H1 (cell line): ENCODE measurements around the gene CNN3. TPM values are rescaled to one million over a fixed set of nuclear protein-coding genes. Genes with fewer than 3 reads are reported as not detected.

Experiments used
- CTCF ChIA-PET: fragments of 300-600 bp; sonication (Branson Sonifier 250); formaldehyde crosslinking; loops from one replicate; lab custom pipeline; 2021; ENCODE audit not compliant: partially characterized antibody; lab: Charles Lee
- POLR2A ChIA-PET: fragments of 300-600 bp; sonication (Branson Sonifier 250); formaldehyde crosslinking; loops from one replicate; lab custom pipeline; 2021; ENCODE audit warnings: inconsistent platforms; ENCODE audit not compliant: partially characterized antibody; lab: Charles Lee
- DNase-seq, 2 experiments: peaks; one replicate each; pipeline versions ENCODE4 v3.0.0 to v3.0.0-alpha.2; 2010 to 2022; ENCODE audit warnings: low spot score in 2 of 2, low read depth in 1 of 2, mixed read lengths in 1 of 2
- FAIRE-seq: peaks from 2 replicates; lab custom pipeline; 2011; peaks lifted over from hg19 to GRCh38; lab: Jason Lieb, UNC
- H2AFZ ChIP-seq: 2 replicates; pipeline ENCODE4 v1.8.1; 2012; ENCODE audit warnings: low read length, inconsistent platforms
- H2AK5ac ChIP-seq: 2 replicates; pipeline ENCODE4 v1.6.1; 2013; ENCODE audit warnings: low read depth, low read length
- H2BK120ac ChIP-seq: replicated peaks from 2 replicates; pipeline ENCODE3; 2013; ENCODE audit warnings: low read depth, low read length, inconsistent platforms
- H2BK12ac ChIP-seq: 2 replicates; pipeline ENCODE4 v1.6.1; 2013; ENCODE audit warnings: low read depth, low read length
- H2BK15ac ChIP-seq: 2 replicates; pipeline ENCODE4 v1.6.1; 2013; ENCODE audit warnings: low read length
- H2BK20ac ChIP-seq: 2 replicates; pipeline ENCODE4 v1.6.1; 2013; ENCODE audit warnings: low read length
- H2BK5ac ChIP-seq: 2 replicates; pipeline ENCODE4 v1.6.1; 2013; ENCODE audit warnings: low read depth, low read length
- H3K14ac ChIP-seq: 2 replicates; pipeline ENCODE4 v1.6.1; 2013; ENCODE audit warnings: inconsistent platforms; ENCODE audit not compliant: insufficient read length
- H3K18ac ChIP-seq: 2 replicates; pipeline ENCODE4 v1.6.1; 2013; ENCODE audit warnings: low read length; ENCODE audit errors: extremely low read depth
- H3K23ac ChIP-seq: 2 replicates; pipeline ENCODE4 v1.6.1; 2013; ENCODE audit warnings: inconsistent platforms; ENCODE audit not compliant: insufficient read length
- H3K23me2 ChIP-seq: 2 replicates; pipeline ENCODE4 v1.6.1; 2013; ENCODE audit warnings: low read depth, low read length
- H3K27ac ChIP-seq: 2 replicates; pipeline ENCODE4 v1.6.1; 2011; ENCODE audit warnings: low read depth, low read length, inconsistent platforms
- H3K27me3 ChIP-seq, 4 experiments: replicated peaks in 1 of 4; 1 replicate in 1 of 4; 2 replicates in 3 of 4; pipeline versions ENCODE4 v1.6.1 to v1.8.1; 2011 to 2013; ENCODE audit warnings: low read length in 3 of 4, mild to moderate bottlenecking in 3 of 4, inconsistent platforms in 2 of 4, mixed read lengths in 2 of 4, moderate library complexity in 1 of 4; ENCODE audit not compliant: control insufficient read depth in 3 of 4, insufficient read depth in 3 of 4; ENCODE audit errors: extremely low read depth in 1 of 4
- H3K36me3 ChIP-seq, 4 experiments: 2 replicates each; pipeline versions ENCODE4 v1.6.1 to v1.8.1; 2011 to 2013; ENCODE audit warnings: mild to moderate bottlenecking in 4 of 4, low read length in 3 of 4, moderate library complexity in 2 of 4, control low read depth in 1 of 4, inconsistent platforms in 1 of 4; ENCODE audit not compliant: insufficient read depth in 4 of 4, control insufficient read depth in 2 of 4
- H3K4ac ChIP-seq: replicated peaks from 2 replicates; pipeline ENCODE3; 2013; ENCODE audit warnings: low read length, low read depth, mixed read lengths, inconsistent platforms; ENCODE audit not compliant: insufficient read length
- H3K4me1 ChIP-seq, 4 experiments: replicated peaks in 1 of 4; 1 replicate in 1 of 4; 2 replicates in 3 of 4; pipeline versions ENCODE4 v1.6.1 to v1.8.1; 2011 to 2013; ENCODE audit warnings: low read length in 3 of 4, inconsistent platforms in 2 of 4, mixed read lengths in 1 of 4; ENCODE audit not compliant: insufficient read depth in 4 of 4, control insufficient read depth in 3 of 4
- H3K4me2 ChIP-seq, 2 experiments: 2 replicates each; pipeline versions ENCODE4 v1.6.1 to v1.8.1; 2011 to 2013; ENCODE audit warnings: low read depth in 2 of 2, low read length in 2 of 2, control low read depth in 1 of 2, inconsistent platforms in 1 of 2, mild to moderate bottlenecking in 1 of 2; ENCODE audit not compliant: insufficient read depth in 1 of 2
- H3K4me3 ChIP-seq, 4 experiments: fragments of 200-600, 300-600 bp in 1 of 4; sonication (generic), shearing (Covaris generic), sonication (Bioruptor Twin) in 1 of 4; 2 replicates each; pipeline versions ENCODE4 v1.5.1 to v1.8.1; 2011 to 2016; ENCODE audit warnings: low read length in 4 of 4, low read depth in 3 of 4, control low read depth in 2 of 4, inconsistent platforms in 2 of 4, mild to moderate bottlenecking in 2 of 4, mixed read lengths in 1 of 4, moderate library complexity in 1 of 4; ENCODE audit not compliant: insufficient read depth in 2 of 4; ENCODE audit errors: extremely low read depth in 1 of 4
- H3K56ac ChIP-seq: replicated peaks from 2 replicates; pipeline ENCODE3; 2013; ENCODE audit warnings: low read depth, mild to moderate bottlenecking, mixed read lengths, low read length, inconsistent platforms; ENCODE audit not compliant: insufficient read length
- H3K79me1 ChIP-seq: 2 replicates; pipeline ENCODE4 v1.6.1; 2013; ENCODE audit warnings: low read depth, low read length, control low read depth
- H3K79me2 ChIP-seq, 2 experiments: 2 replicates each; pipeline versions ENCODE4 v1.6.1 to v1.8.1; 2012 to 2013; ENCODE audit warnings: low read length in 2 of 2, mild to moderate bottlenecking in 2 of 2, inconsistent platforms in 1 of 2; ENCODE audit not compliant: insufficient read depth in 2 of 2, control insufficient read depth in 1 of 2
- H3K9ac ChIP-seq, 4 experiments: replicated peaks in 1 of 4; 1 replicate in 1 of 4; 2 replicates in 3 of 4; pipeline versions ENCODE4 v1.6.1 to v1.8.1; 2011 to 2013; ENCODE audit warnings: low read depth in 3 of 4, low read length in 3 of 4, control low read depth in 2 of 4, mild to moderate bottlenecking in 2 of 4, moderate library complexity in 2 of 4, inconsistent platforms in 1 of 4; ENCODE audit errors: extremely low read depth in 1 of 4
- H3K9me3 ChIP-seq, 2 experiments: 2 replicates each; pipeline versions ENCODE4 v1.6.1 to v1.8.1; 2012 to 2013; ENCODE audit warnings: mild to moderate bottlenecking in 2 of 2, moderate library complexity in 2 of 2, control low read depth in 1 of 2, inconsistent platforms in 1 of 2, low read depth in 1 of 2, low read length in 1 of 2, mixed read lengths in 1 of 2; ENCODE audit not compliant: insufficient read depth in 2 of 2
- H4K20me1 ChIP-seq, 2 experiments: replicated peaks in 1 of 2; 2 replicates each; pipeline versions ENCODE3 to v1.8.1; 2011 to 2013; ENCODE audit warnings: inconsistent platforms in 2 of 2, low read length in 2 of 2, mild to moderate bottlenecking in 1 of 2; ENCODE audit not compliant: insufficient read depth in 2 of 2, control insufficient read depth in 1 of 2
- H4K5ac ChIP-seq: 2 replicates; pipeline ENCODE4 v1.6.1; 2013; ENCODE audit warnings: low read length, low read depth, mixed read lengths, inconsistent platforms; ENCODE audit not compliant: insufficient read length
- H4K8ac ChIP-seq: 2 replicates; pipeline ENCODE4 v1.8.0; 2013; ENCODE audit warnings: mild to moderate bottlenecking, moderate library complexity, low read length, inconsistent platforms; ENCODE audit not compliant: insufficient read depth; ENCODE audit errors: extremely low read depth
- H4K91ac ChIP-seq: replicated peaks from 2 replicates; pipeline ENCODE3; 2013; ENCODE audit warnings: low read length, mixed read lengths, inconsistent platforms; ENCODE audit not compliant: insufficient read length
- CHD2 ChIP-seq: IDR thresholded peaks from 2 replicates; pipeline ENCODE4 v1.6.1; 2012; ENCODE audit warnings: low read length, improper control_type of control experiment
- SP2 ChIP-seq: IDR thresholded peaks from 2 replicates; pipeline ENCODE4 v1.6.1; 2012; ENCODE audit warnings: mild to moderate bottlenecking, low read length, inconsistent platforms
- WGBS, 2 experiments: shearing (Covaris generic) in 1 of 2; methylation state at CpG; one replicate each; pipeline versions ENCODE4 v1.1.6 to v1.1.7; 2013 to 2015; ENCODE audit warnings: low lambda C conversion rate in 2 of 2, mixed read lengths in 2 of 2, inconsistent platforms in 1 of 2, low coverage in 1 of 2, missing lambda C conversion rate in 1 of 2; ENCODE audit not compliant: insufficient replicate concordance in 2 of 2, insufficient coverage in 1 of 2, insufficient read length in 1 of 2; ENCODE audit errors: extremely low coverage in 1 of 2, missing lambda C conversion rate in 1 of 2; 5-methylcytosine and 5-hydroxymethylcytosine counted together
- polyA plus RNA-seq, 7 experiments: library from polyadenylated mRNA; depleted of rRNA in 3 of 7; stranded (reverse) in 5 of 7; unstranded in 2 of 7; fragments of >200 nt in 5 of 7; fragments of 200-250 nt in 2 of 7; gene quantifications; 1 replicate in 5 of 7; 2 replicates in 1 of 7; 4 replicates in 1 of 7; pipeline versions ENCODE4 v1.2.1 to v1.2.3, GENCODE V29; 2011 to 2013; ENCODE audit warnings: missing spikeins in 2 of 7, mixed read lengths in 2 of 7
- total RNA-seq: library from RNA; stranded (reverse); fragmentation: NEBNext Ultra II Directional; extraction: Animal tissue kit (Norgen Biotek cat#: 25700); gene quantifications from 2 replicates; pipeline ENCODE4 v1.2.1, GENCODE V29; 2021

CNN3 gene
- total and polyA plus RNA-seq, 2 of the 8 experiments (the other 6 are each of a cell fraction or from before 2014, with no cell fraction given), result 134 to 266 TPM

DNA sequence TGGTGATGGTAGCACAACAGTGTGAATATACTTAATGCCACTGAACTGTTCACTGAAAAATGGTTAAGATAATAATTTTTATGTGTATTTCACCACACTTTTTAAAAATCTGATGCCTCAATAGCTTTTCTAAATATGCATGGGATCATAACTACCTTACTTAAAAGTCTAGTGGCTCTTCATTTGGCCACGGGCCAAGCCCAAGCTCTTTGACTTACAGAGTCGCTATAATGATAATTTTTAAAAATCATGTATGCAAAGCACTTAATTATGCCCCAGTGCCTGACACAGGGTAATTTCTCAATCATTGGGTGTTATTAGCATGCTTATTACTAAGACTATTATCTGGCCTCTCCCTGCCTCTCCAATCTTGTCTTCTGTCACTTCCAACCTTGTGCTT lies 7.6 kb upstream of the CNN3 start:
- Histone ChIP-seq H3K4me3 (no peak overlapping the region), H4K5ac (no peak overlapping the region), H3K79me2 (peaks cover 0 to 15% of the 10 kb centered on the region in 2 experiments; a peak in 3 of 4 replicates), H4K8ac (no peak overlapping the region), H3K9me3 (no peaks in the 10 kb centered on the region), H3K27ac (no peak overlapping the region), H2BK120ac (no peak overlapping the region), H3K23me2 (no peaks in the 10 kb centered on the region), H3K4ac (no peak overlapping the region), H3K4me1 (peaks cover 2 to 22% (median 13%) of the 10 kb centered on the region in 4 experiments; a peak in 4 of 7 replicates), H3K27me3 (no peaks in the 10 kb centered on the region), H3K9ac (no peak overlapping the region), H4K20me1 (no peaks in the 10 kb centered on the region), H3K56ac (no peak overlapping the region), H2AK5ac (no peak overlapping the region), H3K4me2 (no peak overlapping the region), H3K79me1 (peaks cover 2% of the 10 kb centered on the region; the same call in 1 of the 2 replicates), H3K18ac (no peak overlapping the region), H2BK15ac (no peak overlapping the region), H2AFZ (no peak overlapping the region), H2BK12ac (no peak overlapping the region), H2BK5ac (no peak overlapping the region), H4K91ac (no peak overlapping the region), H3K36me3 (peaks cover 0 to 6% (median 2%) of the 10 kb centered on the region in 4 experiments; a peak in 3 of 8 replicates), H3K23ac (no peak overlapping the region), H3K14ac (no peak overlapping the region), H2BK20ac (no peak overlapping the region)
- no peak for DNase-seq
- CTCF ChIA-PET, result interaction anchor here (0.7 to 2.1 kb wide), 2 partner anchors 80 to 113 kb away, joined by 3 to 10 read pairs; no protein-coding TSS in a partner anchor
- no peak for FAIRE-seq
- POLR2A ChIA-PET, result interaction anchor here (0.6 to 2.7 kb wide), 3 partner anchors 10 to 237 kb away, joined by 3 to 8 read pairs (median 6); no protein-coding TSS in a partner anchor
- WGBS, 2 experiments, result 79% methylated on average over 2 of the region's 2 CpGs; no CpG with 5 or more reads in 1 of the 2 experiments
- TF ChIP-seq SP2 (no peak), CHD2 (no peak)
